WTC11 (cell line): Measurements from ENCODE around the gene SLC47A2. TPM values are rescaled to one million over a fixed set of nuclear protein-coding genes. Genes with fewer than 3 reads are reported as not detected.

Experiments
- ATF1 ChIP-seq: sonication (generic); formaldehyde crosslinking; IDR thresholded peaks from 2 replicates; pipeline ENCODE4 v1.8.1; 2023; ENCODE audit warnings: mild to moderate bottlenecking, moderate library complexity, missing genetic modification reagents
- CBFB ChIP-seq: sonication (generic); formaldehyde crosslinking; IDR thresholded peaks from 2 replicates; pipeline ENCODE4 v1.8.1; 2022; ENCODE audit warnings: mild to moderate bottlenecking, low read depth, missing genetic modification reagents
- CREB1 ChIP-seq: sonication (generic); formaldehyde crosslinking; IDR thresholded peaks from 2 replicates; pipeline ENCODE4 v1.8.0; 2023; ENCODE audit warnings: mild to moderate bottlenecking, missing genetic modification reagents
- CREM ChIP-seq: sonication (generic); formaldehyde crosslinking; IDR thresholded peaks from 2 replicates; pipeline ENCODE4 v1.8.1; 2022; ENCODE audit warnings: mild to moderate bottlenecking, missing genetic modification reagents, moderate library complexity
- GABPB1 ChIP-seq: sonication (generic); formaldehyde crosslinking; IDR thresholded peaks from 2 replicates; pipeline ENCODE4 v1.8.1; 2023; ENCODE audit warnings: mild to moderate bottlenecking, missing genetic modification reagents
- GTF2I ChIP-seq: fragments of 250-450 bp; sonication (Bioruptor Pico); conservative IDR thresholded peaks from 2 replicates; pipeline ENCODE4 v1.4.0; 2021; ENCODE audit warnings: mild to moderate bottlenecking
- NR2C2 ChIP-seq: sonication (generic); formaldehyde crosslinking; IDR thresholded peaks from 2 replicates; pipeline ENCODE4 v1.8.0; 2022; ENCODE audit warnings: mild to moderate bottlenecking, missing genetic modification reagents
- RELA ChIP-seq: sonication (generic); formaldehyde crosslinking; IDR thresholded peaks from 2 replicates; pipeline ENCODE4 v1.8.1; 2022; ENCODE audit warnings: missing genetic modification reagents, mild to moderate bottlenecking, borderline replicate concordance
- SMAD3 ChIP-seq: sonication (generic); formaldehyde crosslinking; IDR thresholded peaks from 2 replicates; pipeline ENCODE4 v1.8.0; 2022; ENCODE audit warnings: missing genetic modification reagents, mild to moderate bottlenecking, borderline replicate concordance
- SMAD4 ChIP-seq: sonication (generic); formaldehyde crosslinking; IDR thresholded peaks from 2 replicates; pipeline ENCODE4 v1.8.0; 2022; ENCODE audit warnings: mild to moderate bottlenecking, missing genetic modification reagents
- TP53 ChIP-seq: sonication (generic); formaldehyde crosslinking; IDR thresholded peaks from 2 replicates; pipeline ENCODE4 v1.8.1; 2023; ENCODE audit warnings: mild to moderate bottlenecking, missing genetic modification reagents
- ZBTB21 ChIP-seq: sonication (generic); formaldehyde crosslinking; IDR thresholded peaks from 2 replicates; pipeline ENCODE4 v1.8.1; 2023; ENCODE audit warnings: mild to moderate bottlenecking, missing genetic modification reagents, borderline replicate concordance
- ZNF121 ChIP-seq: sonication (generic); formaldehyde crosslinking; IDR thresholded peaks from 2 replicates; pipeline ENCODE4 v1.8.0; 2023; ENCODE audit warnings: missing genetic modification reagents
- ZNF138 ChIP-seq: sonication (generic); formaldehyde crosslinking; conservative IDR thresholded peaks from 2 replicates; pipeline ENCODE4 v1.8.1; 2022; ENCODE audit warnings: mild to moderate bottlenecking, moderate library complexity, missing genetic modification reagents
- total RNA-seq: library from RNA; stranded (reverse); gene quantifications from 3 replicates; pipeline ENCODE4 v1.2.3, GENCODE V29; 2021
- TF ChIP-seq, protein P1 (sequence below): sonication (generic); formaldehyde crosslinking; IDR thresholded peaks from 2 replicates; pipeline ENCODE4 v1.8.0; 2023; ENCODE audit warnings: mild to moderate bottlenecking, missing genetic modification reagents
- TF ChIP-seq, protein P2 (sequence below): fragments of 250-450 bp; sonication (Bioruptor Pico); IDR thresholded peaks from 2 replicates; pipeline ENCODE4 v1.9.0; 2021; ENCODE audit warnings: mild to moderate bottlenecking
- TF ChIP-seq, protein P3 (sequence below): sonication (generic); formaldehyde crosslinking; IDR thresholded peaks from 2 replicates; pipeline ENCODE4 v1.8.1; 2022; ENCODE audit warnings: mild to moderate bottlenecking, moderate library complexity, missing genetic modification reagents
- TF ChIP-seq, protein P4 (sequence below): sonication (generic); formaldehyde crosslinking; IDR thresholded peaks from 2 replicates; pipeline ENCODE4 v1.8.0; 2022; ENCODE audit warnings: mild to moderate bottlenecking, missing genetic modification reagents
- TF ChIP-seq, protein P5 (sequence below): sonication (generic); formaldehyde crosslinking; IDR thresholded peaks from 2 replicates; pipeline ENCODE4 v1.8.1; 2022; ENCODE audit warnings: mild to moderate bottlenecking, missing genetic modification reagents, moderate library complexity, borderline replicate concordance
- TF ChIP-seq, protein P6 (sequence below): fragments of 250-450 bp; sonication (Bioruptor Pico); IDR thresholded peaks from 2 replicates; pipeline ENCODE4 v1.9.0; 2021; ENCODE audit warnings: mild to moderate bottlenecking, borderline replicate concordance
- TF ChIP-seq, protein P7 (sequence below): fragments of 250-450 bp; sonication (Bioruptor Pico); conservative IDR thresholded peaks from 2 replicates; pipeline ENCODE4 v1.9.0; 2021; ENCODE audit warnings: mild to moderate bottlenecking

SLC47A2 gene
- total RNA-seq, 1 experiment from 2014 or later: not detected

DNA sequence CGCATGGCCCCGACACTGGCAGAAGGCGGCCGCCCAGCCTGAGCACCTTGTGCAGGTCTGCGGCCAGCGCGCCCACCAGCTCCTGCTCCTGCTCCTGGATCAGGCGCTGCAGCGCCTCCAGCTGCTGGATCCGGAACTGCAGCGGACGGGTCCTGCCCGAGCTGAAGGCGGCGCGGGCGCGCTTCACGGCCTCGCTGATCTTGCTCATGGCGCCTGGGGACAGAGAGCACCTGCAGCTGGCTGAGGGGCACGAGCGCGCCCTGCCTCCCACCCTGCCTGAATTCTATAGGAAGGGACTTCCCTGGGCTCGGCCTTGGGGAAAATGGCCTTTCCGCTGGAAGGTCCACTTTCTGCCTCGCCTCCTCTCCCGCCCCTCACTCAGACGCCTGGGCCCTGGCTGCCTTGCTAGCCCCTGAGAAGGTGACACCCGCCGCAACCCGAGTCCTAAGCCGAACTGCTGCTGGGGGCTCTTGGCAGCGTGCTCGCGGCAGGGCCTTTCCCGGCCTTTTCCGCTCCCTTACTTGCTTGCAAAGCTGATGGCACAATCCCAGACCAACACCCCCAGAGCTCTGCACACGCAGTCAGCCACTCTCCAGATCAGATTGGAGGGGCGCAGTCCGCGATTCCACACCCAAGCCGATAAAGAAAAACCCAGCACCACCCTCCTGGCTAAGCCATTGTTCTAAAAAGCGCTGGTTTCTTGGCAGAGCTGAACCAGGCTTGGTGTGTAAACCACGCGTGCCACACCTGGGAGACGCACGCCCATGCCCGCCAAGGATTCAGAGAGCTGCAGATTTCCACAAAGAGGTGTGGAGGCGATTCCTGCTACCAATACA lies 28.8 kb upstream of the SLC47A2 start (continued):
- TF ChIP-seq, protein P1, sequence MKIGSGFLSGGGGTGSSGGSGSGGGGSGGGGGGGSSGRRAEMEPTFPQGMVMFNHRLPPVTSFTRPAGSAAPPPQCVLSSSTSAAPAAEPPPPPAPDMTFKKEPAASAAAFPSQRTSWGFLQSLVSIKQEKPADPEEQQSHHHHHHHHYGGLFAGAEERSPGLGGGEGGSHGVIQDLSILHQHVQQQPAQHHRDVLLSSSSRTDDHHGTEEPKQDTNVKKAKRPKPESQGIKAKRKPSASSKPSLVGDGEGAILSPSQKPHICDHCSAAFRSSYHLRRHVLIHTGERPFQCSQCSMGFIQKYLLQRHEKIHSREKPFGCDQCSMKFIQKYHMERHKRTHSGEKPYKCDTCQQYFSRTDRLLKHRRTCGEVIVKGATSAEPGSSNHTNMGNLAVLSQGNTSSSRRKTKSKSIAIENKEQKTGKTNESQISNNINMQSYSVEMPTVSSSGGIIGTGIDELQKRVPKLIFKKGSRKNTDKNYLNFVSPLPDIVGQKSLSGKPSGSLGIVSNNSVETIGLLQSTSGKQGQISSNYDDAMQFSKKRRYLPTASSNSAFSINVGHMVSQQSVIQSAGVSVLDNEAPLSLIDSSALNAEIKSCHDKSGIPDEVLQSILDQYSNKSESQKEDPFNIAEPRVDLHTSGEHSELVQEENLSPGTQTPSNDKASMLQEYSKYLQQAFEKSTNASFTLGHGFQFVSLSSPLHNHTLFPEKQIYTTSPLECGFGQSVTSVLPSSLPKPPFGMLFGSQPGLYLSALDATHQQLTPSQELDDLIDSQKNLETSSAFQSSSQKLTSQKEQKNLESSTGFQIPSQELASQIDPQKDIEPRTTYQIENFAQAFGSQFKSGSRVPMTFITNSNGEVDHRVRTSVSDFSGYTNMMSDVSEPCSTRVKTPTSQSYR (CRISPR knock-in tag): no peak
- TF ChIP-seq, protein P2, sequence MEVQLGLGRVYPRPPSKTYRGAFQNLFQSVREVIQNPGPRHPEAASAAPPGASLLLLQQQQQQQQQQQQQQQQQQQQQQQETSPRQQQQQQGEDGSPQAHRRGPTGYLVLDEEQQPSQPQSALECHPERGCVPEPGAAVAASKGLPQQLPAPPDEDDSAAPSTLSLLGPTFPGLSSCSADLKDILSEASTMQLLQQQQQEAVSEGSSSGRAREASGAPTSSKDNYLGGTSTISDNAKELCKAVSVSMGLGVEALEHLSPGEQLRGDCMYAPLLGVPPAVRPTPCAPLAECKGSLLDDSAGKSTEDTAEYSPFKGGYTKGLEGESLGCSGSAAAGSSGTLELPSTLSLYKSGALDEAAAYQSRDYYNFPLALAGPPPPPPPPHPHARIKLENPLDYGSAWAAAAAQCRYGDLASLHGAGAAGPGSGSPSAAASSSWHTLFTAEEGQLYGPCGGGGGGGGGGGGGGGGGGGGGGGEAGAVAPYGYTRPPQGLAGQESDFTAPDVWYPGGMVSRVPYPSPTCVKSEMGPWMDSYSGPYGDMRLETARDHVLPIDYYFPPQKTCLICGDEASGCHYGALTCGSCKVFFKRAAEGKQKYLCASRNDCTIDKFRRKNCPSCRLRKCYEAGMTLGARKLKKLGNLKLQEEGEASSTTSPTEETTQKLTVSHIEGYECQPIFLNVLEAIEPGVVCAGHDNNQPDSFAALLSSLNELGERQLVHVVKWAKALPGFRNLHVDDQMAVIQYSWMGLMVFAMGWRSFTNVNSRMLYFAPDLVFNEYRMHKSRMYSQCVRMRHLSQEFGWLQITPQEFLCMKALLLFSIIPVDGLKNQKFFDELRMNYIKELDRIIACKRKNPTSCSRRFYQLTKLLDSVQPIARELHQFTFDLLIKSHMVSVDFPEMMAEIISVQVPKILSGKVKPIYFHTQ (CRISPR knock-in tag): no peak
- TF ChIP-seq, protein P3, sequence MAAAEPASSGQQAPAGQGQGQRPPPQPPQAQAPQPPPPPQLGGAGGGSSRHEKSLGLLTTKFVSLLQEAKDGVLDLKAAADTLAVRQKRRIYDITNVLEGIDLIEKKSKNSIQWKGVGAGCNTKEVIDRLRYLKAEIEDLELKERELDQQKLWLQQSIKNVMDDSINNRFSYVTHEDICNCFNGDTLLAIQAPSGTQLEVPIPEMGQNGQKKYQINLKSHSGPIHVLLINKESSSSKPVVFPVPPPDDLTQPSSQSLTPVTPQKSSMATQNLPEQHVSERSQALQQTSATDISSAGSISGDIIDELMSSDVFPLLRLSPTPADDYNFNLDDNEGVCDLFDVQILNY (CRISPR knock-in tag): peak; percentile 49; the same call in 1 of the 2 replicates
- TF ChIP-seq CREM (CRISPR knock-in tag): no peak
- no peak; the same call in 1 of the 2 replicates for TF ChIP-seq ZNF138 (CRISPR knock-in tag)
- TF ChIP-seq ZBTB21 (CRISPR knock-in tag): peak; percentile 73; the same call in 1 of the 2 replicates
- peak; percentile 9; the same call in 1 of the 2 replicates for TF ChIP-seq NR2C2 (CRISPR knock-in tag)
- TF ChIP-seq, protein P4, sequence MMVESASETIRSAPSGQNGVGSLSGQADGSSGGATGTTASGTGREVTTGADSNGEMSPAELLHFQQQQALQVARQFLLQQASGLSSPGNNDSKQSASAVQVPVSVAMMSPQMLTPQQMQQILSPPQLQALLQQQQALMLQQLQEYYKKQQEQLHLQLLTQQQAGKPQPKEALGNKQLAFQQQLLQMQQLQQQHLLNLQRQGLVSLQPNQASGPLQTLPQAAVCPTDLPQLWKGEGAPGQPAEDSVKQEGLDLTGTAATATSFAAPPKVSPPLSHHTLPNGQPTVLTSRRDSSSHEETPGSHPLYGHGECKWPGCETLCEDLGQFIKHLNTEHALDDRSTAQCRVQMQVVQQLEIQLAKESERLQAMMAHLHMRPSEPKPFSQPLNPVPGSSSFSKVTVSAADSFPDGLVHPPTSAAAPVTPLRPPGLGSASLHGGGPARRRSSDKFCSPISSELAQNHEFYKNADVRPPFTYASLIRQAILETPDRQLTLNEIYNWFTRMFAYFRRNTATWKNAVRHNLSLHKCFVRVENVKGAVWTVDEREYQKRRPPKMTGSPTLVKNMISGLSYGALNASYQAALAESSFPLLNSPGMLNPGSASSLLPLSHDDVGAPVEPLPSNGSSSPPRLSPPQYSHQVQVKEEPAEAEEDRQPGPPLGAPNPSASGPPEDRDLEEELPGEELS: peak; percentile 86; the same call in 1 of the 2 replicates
- TF ChIP-seq CBFB: no peak
- TF ChIP-seq TP53 (CRISPR knock-in tag): 0 out of 2 replicates have a peak, but pooled peaks have one; percentile 53
- TF ChIP-seq RELA (CRISPR knock-in tag): peak; percentile 61; the same call in 1 of the 2 replicates
- peak; percentile 75; the same call in 1 of the 2 replicates for TF ChIP-seq CREB1
- TF ChIP-seq, protein P5, sequence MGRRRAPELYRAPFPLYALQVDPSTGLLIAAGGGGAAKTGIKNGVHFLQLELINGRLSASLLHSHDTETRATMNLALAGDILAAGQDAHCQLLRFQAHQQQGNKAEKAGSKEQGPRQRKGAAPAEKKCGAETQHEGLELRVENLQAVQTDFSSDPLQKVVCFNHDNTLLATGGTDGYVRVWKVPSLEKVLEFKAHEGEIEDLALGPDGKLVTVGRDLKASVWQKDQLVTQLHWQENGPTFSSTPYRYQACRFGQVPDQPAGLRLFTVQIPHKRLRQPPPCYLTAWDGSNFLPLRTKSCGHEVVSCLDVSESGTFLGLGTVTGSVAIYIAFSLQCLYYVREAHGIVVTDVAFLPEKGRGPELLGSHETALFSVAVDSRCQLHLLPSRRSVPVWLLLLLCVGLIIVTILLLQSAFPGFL: no peak
- TF ChIP-seq, protein P6, sequence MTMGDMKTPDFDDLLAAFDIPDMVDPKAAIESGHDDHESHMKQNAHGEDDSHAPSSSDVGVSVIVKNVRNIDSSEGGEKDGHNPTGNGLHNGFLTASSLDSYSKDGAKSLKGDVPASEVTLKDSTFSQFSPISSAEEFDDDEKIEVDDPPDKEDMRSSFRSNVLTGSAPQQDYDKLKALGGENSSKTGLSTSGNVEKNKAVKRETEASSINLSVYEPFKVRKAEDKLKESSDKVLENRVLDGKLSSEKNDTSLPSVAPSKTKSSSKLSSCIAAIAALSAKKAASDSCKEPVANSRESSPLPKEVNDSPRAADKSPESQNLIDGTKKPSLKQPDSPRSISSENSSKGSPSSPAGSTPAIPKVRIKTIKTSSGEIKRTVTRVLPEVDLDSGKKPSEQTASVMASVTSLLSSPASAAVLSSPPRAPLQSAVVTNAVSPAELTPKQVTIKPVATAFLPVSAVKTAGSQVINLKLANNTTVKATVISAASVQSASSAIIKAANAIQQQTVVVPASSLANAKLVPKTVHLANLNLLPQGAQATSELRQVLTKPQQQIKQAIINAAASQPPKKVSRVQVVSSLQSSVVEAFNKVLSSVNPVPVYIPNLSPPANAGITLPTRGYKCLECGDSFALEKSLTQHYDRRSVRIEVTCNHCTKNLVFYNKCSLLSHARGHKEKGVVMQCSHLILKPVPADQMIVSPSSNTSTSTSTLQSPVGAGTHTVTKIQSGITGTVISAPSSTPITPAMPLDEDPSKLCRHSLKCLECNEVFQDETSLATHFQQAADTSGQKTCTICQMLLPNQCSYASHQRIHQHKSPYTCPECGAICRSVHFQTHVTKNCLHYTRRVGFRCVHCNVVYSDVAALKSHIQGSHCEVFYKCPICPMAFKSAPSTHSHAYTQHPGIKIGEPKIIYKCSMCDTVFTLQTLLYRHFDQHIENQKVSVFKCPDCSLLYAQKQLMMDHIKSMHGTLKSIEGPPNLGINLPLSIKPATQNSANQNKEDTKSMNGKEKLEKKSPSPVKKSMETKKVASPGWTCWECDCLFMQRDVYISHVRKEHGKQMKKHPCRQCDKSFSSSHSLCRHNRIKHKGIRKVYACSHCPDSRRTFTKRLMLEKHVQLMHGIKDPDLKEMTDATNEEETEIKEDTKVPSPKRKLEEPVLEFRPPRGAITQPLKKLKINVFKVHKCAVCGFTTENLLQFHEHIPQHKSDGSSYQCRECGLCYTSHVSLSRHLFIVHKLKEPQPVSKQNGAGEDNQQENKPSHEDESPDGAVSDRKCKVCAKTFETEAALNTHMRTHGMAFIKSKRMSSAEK (CRISPR knock-in tag): no peak
- TF ChIP-seq SMAD3 (CRISPR knock-in tag): peak; percentile 74; the same call in 1 of the 2 replicates
- no peak for TF ChIP-seq ATF1 (CRISPR knock-in tag)
- TF ChIP-seq, protein P7, sequence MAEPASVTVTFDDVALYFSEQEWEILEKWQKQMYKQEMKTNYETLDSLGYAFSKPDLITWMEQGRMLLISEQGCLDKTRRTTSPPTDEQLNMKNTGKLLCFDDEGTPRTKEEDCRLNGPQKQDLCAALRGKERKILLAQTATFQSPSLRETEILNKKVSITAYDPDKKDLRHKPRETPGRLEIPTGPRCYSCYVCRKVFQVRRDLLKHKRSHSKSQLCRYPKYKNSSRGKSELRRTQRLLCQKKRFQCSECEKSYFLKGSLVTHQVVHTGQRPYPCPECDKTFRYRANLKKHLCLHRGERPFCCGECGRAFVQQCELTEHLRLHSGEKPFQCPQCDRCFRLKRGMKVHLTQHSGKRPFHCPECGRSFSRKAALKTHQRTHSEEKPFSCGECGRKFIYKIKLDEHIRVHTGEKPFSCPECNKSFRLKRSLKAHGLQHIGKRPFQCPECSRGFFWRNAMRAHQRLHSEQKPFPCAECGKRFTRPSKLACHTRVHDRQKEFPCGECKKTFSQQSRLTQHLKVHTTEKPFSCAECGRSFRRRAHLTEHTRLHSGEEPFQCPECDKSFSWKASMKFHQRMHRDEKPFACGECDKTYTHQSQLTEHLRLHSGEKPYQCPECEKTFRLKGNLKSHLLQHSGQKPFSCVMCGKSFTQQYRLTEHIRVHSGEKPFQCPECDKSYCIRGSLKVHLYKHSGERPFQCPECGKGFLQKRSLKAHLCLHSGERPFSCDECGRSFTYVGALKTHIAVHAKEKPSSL: no peak
- TF ChIP-seq GTF2I (CRISPR knock-in tag): no peak
- TF ChIP-seq SMAD4: peak; percentile 21; the same call in 1 of the 2 replicates
- TF ChIP-seq ZNF121 (CRISPR knock-in tag): no peak
- no peak for TF ChIP-seq GABPB1
